NT2/D1 (cell line): ENCODE data around the gene PLEKHB1.

ENCODE experiments used
- DNase-seq: peaks from one replicate; pipeline ENCODE4 v3.0.0-alpha.2; 2011; ENCODE audit warnings: low read depth, low spot score
- H3K27me3 ChIP-seq: 2 replicates; pipeline ENCODE4 v1.6.0; 2011; ENCODE audit warnings: mild to moderate bottlenecking; ENCODE audit not compliant: insufficient read length, insufficient read depth
- H3K36me3 ChIP-seq: 2 replicates; pipeline ENCODE4 v1.6.1; 2011; ENCODE audit warnings: mild to moderate bottlenecking, low read length, mixed read lengths; ENCODE audit not compliant: insufficient read depth, insufficient read length
- H3K4me1 ChIP-seq: 2 replicates; pipeline ENCODE4 v1.5.1; 2011; ENCODE audit not compliant: insufficient read depth, insufficient read length
- H3K4me3 ChIP-seq: 2 replicates; pipeline ENCODE4 v1.5.1; 2011; ENCODE audit warnings: low read depth; ENCODE audit not compliant: insufficient read length
- H3K9ac ChIP-seq: 2 replicates; pipeline ENCODE4 v1.6.0; 2011; ENCODE audit warnings: low read depth; ENCODE audit not compliant: insufficient read length
- H3K9me3 ChIP-seq: 2 replicates; pipeline ENCODE4 v1.5.1; 2011; ENCODE audit warnings: mild to moderate bottlenecking, low read length; ENCODE audit not compliant: insufficient read depth
- SUZ12 ChIP-seq: IDR thresholded peaks from 2 replicates; pipeline ENCODE4 v1.6.1; 2011; ENCODE audit not compliant: insufficient read length, insufficient read depth; ENCODE audit errors: extremely low read depth
- YY1 ChIP-seq: IDR thresholded peaks from 2 replicates; pipeline ENCODE4 v1.6.1; 2011; ENCODE audit not compliant: insufficient read length, insufficient read depth
- ZNF274 ChIP-seq: IDR thresholded peaks from 2 replicates; pipeline ENCODE4 v1.6.1; 2011; ENCODE audit warnings: mild to moderate bottlenecking, low read depth, low read length

PLEKHB1 gene

DNA sequence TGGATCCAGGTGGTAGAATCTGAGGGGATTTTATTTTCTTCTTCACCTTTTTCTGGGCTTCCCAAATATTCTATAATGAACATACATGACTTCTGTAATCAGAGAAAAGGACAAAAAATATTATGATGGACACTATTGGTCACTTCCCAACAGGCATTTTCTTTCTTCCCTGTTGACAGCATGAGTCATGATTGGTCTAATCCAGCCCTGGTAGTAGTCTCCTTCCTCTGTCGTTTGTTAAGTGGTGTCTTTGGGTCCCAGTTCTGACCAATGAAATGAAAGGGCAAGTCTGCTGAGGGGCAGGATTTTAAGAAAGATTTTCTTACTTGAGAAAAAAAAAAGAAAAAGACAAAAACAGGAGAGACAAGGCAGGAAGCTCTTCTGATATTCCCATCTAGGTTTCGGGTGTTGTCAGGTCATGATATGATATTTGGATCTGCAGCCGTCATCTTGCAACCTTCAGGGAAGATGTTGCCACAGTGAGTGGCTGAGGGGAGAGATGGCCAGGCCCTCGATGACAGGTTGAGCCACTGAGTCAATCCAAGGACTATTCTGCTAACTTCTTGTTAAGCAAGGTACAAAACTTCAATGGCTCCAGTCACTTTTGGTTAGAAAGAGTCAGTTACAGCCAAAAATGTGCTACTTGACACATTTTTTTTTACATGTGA lies 23.3 kb upstream of the PLEKHB1 start:
- TF ChIP-seq ZNF274 = no peak
- no peak for TF ChIP-seq SUZ12
- no peak for TF ChIP-seq YY1
- DNase-seq = no peak
- H3K36me3 ChIP-seq = no peaks in the 10 kb centered on the region
- H3K4me1 ChIP-seq = no peaks in the 10 kb centered on the region
- H3K27me3 ChIP-seq = no peaks in the 10 kb centered on the region
- H3K9ac ChIP-seq = no peak overlapping the region
- no peaks in the 10 kb centered on the region for H3K9me3 ChIP-seq
- no peak overlapping the region for H3K4me3 ChIP-seq

DNA sequence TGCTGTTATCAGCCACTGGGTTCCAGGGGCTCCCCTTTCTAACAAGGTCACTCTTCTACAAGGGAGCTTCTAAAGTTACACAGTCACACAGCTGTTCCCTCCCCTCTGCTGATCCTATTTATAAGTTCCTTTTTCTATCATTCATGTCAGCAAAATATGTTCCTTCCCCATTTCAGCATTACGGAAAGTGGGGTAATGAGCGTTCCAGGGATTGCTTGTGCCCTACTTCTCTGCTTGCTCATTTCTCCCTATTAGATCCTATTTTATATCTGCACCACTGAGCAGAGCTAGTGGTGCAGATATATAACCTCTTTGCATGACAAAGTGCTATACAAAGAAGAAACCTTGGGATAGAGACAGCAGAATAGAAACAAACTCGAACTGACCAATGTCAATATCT lies 22.7 kb upstream of the PLEKHB1 start:
- no peaks in the 10 kb centered on the region for H3K27me3 ChIP-seq
- no peak for DNase-seq
- no peaks in the 10 kb centered on the region for H3K9me3 ChIP-seq
- peaks cover 2% of the 10 kb centered on the region for H3K4me1 ChIP-seq
- H3K4me3 ChIP-seq = no peak overlapping the region
- H3K9ac ChIP-seq = no peak overlapping the region
- no peaks in the 10 kb centered on the region for H3K36me3 ChIP-seq
- TF ChIP-seq SUZ12 = no peak
- no peak for TF ChIP-seq ZNF274
- TF ChIP-seq YY1 = no peak

DNA sequence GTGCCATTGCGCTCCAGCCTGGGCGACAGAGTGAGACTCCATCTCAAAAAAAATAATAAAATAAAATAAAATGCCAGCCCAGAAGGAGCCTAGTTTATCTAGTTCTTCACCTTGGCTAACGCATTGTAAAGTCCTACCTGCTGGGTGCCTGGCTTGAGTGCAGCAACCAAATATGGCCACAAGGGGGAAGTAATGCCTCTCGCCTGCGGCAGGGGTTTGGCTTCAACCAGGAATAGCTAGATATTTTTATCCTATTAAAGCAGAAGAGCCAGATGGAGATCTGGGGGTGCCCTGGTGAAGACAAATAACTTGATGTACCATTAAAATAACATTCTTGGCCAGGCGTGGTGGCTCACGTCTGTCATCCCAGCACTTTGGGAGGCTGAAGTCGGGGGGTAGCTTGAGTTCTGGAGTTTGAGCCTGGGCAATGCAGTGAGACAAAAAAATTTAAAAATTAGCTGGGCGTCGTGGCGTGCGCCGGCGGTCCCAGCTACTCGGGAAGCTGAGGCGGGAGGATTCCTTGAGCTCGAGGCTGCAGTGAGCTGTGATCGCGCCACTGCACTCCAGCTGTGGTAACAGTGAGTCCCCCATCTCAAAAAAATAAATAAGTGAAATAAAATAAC lies 20.6 kb upstream of the PLEKHB1 start:
- no peak overlapping the region for H3K9ac ChIP-seq
- H3K9me3 ChIP-seq = no peaks in the 10 kb centered on the region
- no peaks in the 10 kb centered on the region for H3K36me3 ChIP-seq
- DNase-seq = peak; percentile 66
- TF ChIP-seq SUZ12 = no peak
- no peak for TF ChIP-seq YY1
- TF ChIP-seq ZNF274 = no peak
- no peak overlapping the region for H3K4me3 ChIP-seq
- no peaks in the 10 kb centered on the region for H3K27me3 ChIP-seq
- H3K4me1 ChIP-seq = peaks cover 2% of the 10 kb centered on the region

DNA sequence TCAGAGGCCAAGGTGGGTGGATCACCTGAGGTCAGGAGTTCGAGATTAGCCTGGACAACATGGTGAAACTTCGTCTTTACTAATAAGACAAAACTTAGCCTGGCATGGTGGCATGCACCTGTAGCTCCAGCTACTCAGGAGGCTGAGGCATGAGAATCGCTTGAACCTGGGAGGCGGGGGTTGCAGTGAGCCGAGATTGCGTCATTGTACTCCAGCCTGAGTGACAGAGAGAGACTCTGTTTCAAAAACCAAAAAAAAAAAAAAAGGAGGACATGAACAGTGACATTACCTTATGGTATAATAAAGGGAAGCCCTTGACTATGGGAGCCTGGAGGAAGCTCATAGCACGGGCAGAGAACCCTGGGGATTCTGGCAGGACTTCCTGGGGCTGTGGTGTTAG lies 16.5 kb upstream of the PLEKHB1 start:
- no peaks in the 10 kb centered on the region; the same call in 1 of the 2 replicates for H3K9me3 ChIP-seq
- no peaks in the 10 kb centered on the region for H3K27me3 ChIP-seq
- no peak overlapping the region for H3K4me3 ChIP-seq
- TF ChIP-seq ZNF274 (no peak), YY1 (no peak), SUZ12 (no peak)
- no peak for DNase-seq
- H3K4me1 ChIP-seq = peaks cover 2% of the 10 kb centered on the region
- no peaks in the 10 kb centered on the region for H3K36me3 ChIP-seq
- H3K9ac ChIP-seq = peak overlapping the region; percentile 5

DNA sequence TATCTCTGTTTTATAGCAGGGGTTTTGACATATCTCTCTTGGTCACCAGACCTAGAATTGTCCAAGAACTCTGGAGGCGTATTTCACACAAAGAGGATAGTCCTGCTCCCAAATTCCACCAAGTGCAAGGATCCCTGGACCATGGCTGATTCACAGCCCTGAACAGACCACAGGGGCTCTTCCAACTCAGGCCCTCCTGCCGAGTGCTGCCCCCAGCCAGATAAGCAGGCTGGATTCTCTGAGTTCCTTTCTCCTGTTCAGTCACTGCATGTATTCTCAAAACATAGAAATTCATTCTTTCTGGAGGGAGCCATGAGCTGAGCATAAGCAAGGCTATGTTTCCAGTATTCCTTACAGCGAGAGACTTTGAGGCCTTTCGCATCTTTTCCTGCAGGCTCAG lies 13.4 kb upstream of the PLEKHB1 start:
- Histone ChIP-seq H3K9me3 (no peaks in the 10 kb centered on the region; the same call in 1 of the 2 replicates), H3K36me3 (no peaks in the 10 kb centered on the region), H3K4me1 (peaks cover 2% of the 10 kb centered on the region), H3K9ac (no peak overlapping the region), H3K27me3 (no peaks in the 10 kb centered on the region), H3K4me3 (no peak overlapping the region)
- TF ChIP-seq YY1 (no peak), SUZ12 (no peak), ZNF274 (no peak)
- DNase-seq = no peak

DNA sequence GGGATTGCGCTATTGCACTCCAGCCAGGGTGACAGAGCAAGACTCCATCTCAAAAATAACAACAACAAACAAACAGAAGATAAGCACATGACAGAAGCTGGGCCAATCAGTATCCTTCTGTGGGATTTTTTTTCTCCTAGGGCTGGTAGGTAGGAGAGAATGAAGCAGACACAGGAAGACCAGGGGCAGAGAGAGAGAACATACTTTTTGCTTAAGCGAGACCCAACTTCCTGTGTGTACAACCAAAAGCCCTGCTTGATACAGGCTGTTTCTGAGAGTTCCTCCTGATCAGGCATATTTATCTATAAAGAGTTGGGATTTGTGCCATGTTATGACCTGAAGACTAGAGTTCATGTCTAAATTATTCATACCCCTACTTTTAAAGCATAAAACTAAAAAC lies 12.4 kb upstream of the PLEKHB1 start:
- no peaks in the 10 kb centered on the region for H3K27me3 ChIP-seq
- no peaks in the 10 kb centered on the region for H3K4me1 ChIP-seq
- no peak for TF ChIP-seq YY1
- no peak for TF ChIP-seq ZNF274
- no peak for TF ChIP-seq SUZ12
- no peak for DNase-seq
- no peak overlapping the region for H3K4me3 ChIP-seq
- H3K36me3 ChIP-seq = no peaks in the 10 kb centered on the region
- H3K9me3 ChIP-seq = no peaks in the 10 kb centered on the region; the same call in 1 of the 2 replicates
- no peak overlapping the region for H3K9ac ChIP-seq

DNA sequence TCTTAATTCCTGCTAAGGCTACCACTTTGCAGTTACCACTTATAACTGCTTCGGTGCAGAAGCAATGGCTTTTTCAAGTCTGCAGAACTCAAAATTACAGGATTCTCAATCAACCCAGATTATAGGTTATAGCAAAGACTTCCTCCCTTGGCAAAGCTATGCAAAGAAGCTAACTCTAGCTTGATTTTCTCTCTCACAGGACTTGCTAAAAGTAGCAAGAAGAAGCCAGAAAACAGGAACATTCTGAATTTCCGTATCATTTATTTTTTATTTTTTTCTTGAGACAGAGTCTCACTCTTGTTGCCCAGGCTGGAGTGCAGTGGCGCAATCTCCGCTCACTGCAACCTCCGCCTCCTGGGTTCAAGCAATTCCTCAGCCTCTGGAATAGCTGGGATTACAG lies 10.7 kb upstream of the PLEKHB1 start:
- no peaks in the 10 kb centered on the region; the same call in 1 of the 2 replicates for H3K9me3 ChIP-seq
- no peak for DNase-seq
- TF ChIP-seq SUZ12 = no peak
- TF ChIP-seq ZNF274 = no peak
- no peak for TF ChIP-seq YY1

DNA sequence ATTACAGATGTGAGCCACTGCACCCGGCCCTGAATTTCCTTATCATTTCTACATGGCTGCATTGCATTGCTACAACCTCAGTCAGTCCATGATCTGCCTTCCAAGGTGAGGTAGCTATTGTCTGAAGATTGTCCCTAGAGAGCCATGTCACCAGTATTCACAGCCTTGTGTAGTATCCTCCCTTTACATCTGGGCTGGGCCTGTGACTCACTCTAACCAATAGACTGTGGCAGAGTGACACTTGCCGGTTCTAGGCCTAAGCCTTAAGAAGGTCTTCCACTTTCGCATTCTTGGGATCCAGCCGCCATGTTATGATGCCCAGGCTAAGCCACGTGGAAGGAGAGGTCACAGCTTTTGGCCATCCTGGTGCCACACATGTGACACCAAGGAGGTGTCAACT lies 10.1 kb upstream of the PLEKHB1 start:
- Histone ChIP-seq H3K27me3 (no peaks in the 10 kb centered on the region), H3K9me3 (no peaks in the 10 kb centered on the region; the same call in 1 of the 2 replicates), H3K9ac (no peak overlapping the region), H3K4me1 (no peaks in the 10 kb centered on the region), H3K4me3 (no peak overlapping the region), H3K36me3 (no peaks in the 10 kb centered on the region)
- DNase-seq = no peak
- TF ChIP-seq ZNF274 = no peak
- TF ChIP-seq SUZ12 = no peak
- TF ChIP-seq YY1 = no peak

More for the DNA sequence above, 10.7 kb upstream of the PLEKHB1 start:
- Histone ChIP-seq H3K4me3 (no peak overlapping the region), H3K9ac (no peak overlapping the region), H3K36me3 (no peaks in the 10 kb centered on the region), H3K27me3 (no peaks in the 10 kb centered on the region), H3K4me1 (no peaks in the 10 kb centered on the region)
